Left ventricle myocardium inferior (tissue), 1 donor: ENCODE results near the gene PEX14. TPM values are rescaled to one million over a fixed set of nuclear protein-coding genes. Genes with fewer than 3 reads are reported as not detected.

Experiments used
- DNase-seq: peaks from one replicate; pipeline ENCODE4 v3.0.0-alpha.2; 2020
- H3K27ac ChIP-seq: fragments of 200-600 bp; replicated peaks from 2 replicates; pipeline ENCODE4 v1.8.0; 2021
- H3K27me3 ChIP-seq: fragments of 200-600 bp; 2 replicates; pipeline ENCODE4 v1.8.0; 2021; ENCODE audit warnings: low read depth
- H3K36me3 ChIP-seq: fragments of 200-600 bp; 2 replicates; pipeline ENCODE4 v1.8.0; 2021
- H3K4me1 ChIP-seq: fragments of 200-600 bp; 2 replicates; pipeline ENCODE4 v1.8.0; 2021
- H3K4me3 ChIP-seq: fragments of 200-600 bp; 2 replicates; pipeline ENCODE4 v1.8.0; 2021; ENCODE audit warnings: mild to moderate bottlenecking, moderate library complexity
- H3K9me3 ChIP-seq: fragments of 200-600 bp; replicated peaks from 2 replicates; pipeline ENCODE4 v1.8.0; 2021
- intact Hi-C: fragments of 100-400 bp; cut with micrococcal nuclease; formaldehyde crosslinking; loops from one replicate; pipeline ENCODE4 v1.11.0; 2022
- total RNA-seq: library from RNA; stranded (reverse); fragmentation: NEBNext Ultra II Directional; extraction: Animal tissue kit (Norgen Biotek cat#: 25700); gene quantifications from one replicate; pipeline ENCODE4 v1.2.1, GENCODE V29; 2021
- TF ChIP-seq, protein P1 (sequence below): fragments of 200-600 bp; IDR thresholded peaks from 2 replicates; pipeline ENCODE4 v1.8.0; 2021; ENCODE audit warnings: antibody characterized with exemption, mild to moderate bottlenecking, borderline replicate concordance
- donor health status: DM: no; HTN: yes; CAD: no; lungs with severe emphysema.

The PEX14 gene
- total RNA-seq, 1 donor from 2014 or later = 20.8 TPM

DNA sequence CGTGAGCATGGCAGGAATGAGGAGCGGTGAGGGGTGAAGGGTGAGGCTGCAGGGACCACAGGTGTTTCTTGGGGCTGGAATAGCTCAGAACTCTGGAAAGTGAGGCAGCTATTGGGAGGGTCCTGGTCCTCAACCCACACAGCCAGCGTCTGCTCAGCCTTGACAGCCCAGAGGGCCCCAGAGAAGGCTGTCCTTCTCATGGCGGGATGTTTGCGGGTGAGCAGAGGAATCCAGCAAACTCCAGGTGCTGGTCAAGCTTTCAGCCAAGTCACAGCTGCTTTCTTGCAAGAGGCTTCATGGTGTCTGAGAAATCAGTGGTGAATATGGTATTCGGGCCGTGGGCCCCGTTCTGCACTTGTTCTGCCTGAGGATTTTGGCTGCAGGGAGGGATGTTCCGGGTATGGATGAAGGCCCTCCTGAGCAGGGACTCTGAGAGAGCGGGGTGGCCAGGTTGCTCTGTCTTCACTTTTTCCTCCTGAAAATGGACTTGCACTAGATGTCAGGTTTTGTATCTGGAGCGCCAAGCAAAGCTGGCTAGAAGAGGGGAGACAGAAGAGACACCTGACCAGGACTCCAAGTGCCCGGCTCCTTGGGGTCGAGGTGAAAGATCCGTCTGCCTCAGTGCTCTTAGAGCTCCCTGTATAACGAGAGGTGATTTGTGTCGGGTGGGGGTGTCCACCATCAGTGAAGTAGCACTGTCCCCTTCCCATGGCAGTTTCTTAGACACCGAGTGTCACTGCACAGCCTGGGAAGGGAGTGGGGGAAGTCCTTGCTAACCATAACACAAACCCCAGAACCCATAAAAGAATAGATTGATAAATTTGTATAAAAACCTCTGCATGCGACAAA, 139.9 kb downstream of the PEX14 start:
- intact Hi-C loops = no loop called here
- TF ChIP-seq, protein P1, sequence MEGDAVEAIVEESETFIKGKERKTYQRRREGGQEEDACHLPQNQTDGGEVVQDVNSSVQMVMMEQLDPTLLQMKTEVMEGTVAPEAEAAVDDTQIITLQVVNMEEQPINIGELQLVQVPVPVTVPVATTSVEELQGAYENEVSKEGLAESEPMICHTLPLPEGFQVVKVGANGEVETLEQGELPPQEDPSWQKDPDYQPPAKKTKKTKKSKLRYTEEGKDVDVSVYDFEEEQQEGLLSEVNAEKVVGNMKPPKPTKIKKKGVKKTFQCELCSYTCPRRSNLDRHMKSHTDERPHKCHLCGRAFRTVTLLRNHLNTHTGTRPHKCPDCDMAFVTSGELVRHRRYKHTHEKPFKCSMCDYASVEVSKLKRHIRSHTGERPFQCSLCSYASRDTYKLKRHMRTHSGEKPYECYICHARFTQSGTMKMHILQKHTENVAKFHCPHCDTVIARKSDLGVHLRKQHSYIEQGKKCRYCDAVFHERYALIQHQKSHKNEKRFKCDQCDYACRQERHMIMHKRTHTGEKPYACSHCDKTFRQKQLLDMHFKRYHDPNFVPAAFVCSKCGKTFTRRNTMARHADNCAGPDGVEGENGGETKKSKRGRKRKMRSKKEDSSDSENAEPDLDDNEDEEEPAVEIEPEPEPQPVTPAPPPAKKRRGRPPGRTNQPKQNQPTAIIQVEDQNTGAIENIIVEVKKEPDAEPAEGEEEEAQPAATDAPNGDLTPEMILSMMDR = no peak
- DNase-seq = no peak
- Histone ChIP-seq H3K27me3 (no peaks in the 10 kb centered on the region), H3K27ac (no peak overlapping the region), H3K4me1 (peaks cover 26% of the 10 kb centered on the region), H3K36me3 (peaks cover 9% of the 10 kb centered on the region), H3K4me3 (no peak overlapping the region), H3K9me3 (no peaks in the 10 kb centered on the region)

DNA sequence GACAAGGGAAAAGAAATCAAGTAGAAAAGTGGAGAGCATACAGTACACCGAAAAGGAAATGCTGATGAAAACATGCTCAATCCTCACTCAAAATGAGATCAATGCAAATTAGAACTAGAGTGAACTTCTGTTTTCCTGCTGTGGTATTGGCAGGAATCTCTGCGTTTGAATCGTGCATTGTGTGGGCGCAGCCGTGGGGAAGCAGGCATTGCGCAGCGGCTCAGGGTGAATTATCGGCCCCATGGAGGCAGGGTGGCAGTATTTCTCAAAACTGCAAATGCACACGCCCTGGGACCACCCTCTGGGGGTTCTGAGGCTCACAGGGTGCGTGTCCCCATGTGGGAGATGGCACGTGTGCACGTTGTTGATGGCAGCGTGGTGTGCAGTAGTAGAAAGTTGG, 140.6 kb downstream of the PEX14 start:
- intact Hi-C loops = no loop called here
- TF ChIP-seq, protein P1 = no peak
- H3K27me3 ChIP-seq = no peaks in the 10 kb centered on the region
- H3K27ac ChIP-seq = no peak overlapping the region
- no peak for DNase-seq
- H3K4me1 ChIP-seq = peaks cover 26% of the 10 kb centered on the region
- no peak overlapping the region for H3K4me3 ChIP-seq
- H3K9me3 ChIP-seq = no peaks in the 10 kb centered on the region
- peaks cover 9% of the 10 kb centered on the region for H3K36me3 ChIP-seq

DNA sequence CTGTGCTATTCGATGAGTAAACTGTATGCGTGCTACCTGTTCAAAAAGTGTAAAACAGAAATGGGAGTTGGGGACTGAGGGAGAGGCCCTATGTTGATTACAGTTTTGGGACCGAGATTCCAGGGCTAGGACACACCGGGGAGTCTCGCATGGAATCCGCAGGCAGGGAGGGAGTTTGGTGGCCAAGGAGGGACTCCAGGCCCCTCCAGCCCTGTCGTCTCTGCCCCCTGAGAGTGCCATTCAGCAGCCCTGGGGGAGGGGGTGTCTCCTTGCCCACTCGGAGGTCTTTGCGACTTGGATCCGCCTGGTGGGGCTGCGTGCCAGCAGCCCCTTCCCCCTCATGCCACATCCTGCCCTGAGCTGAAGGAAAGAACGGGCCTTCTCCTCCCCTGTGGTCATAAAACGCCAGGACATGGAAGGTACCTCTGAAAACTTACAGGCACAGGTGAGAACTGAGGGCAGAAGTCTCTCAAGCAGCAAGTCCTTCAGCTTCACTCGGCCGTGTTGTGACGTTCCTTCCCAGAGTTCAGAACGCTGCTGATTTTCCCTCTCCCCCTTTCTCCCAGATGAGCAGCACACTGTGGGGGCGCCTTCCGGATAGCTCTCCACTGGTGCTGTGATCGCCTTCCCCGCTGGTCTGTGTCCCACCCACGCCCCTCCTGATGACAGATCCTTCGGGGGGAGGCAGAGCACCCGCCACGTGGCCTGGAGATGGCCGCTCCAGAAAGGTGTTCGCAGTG, 141.4 kb downstream of the PEX14 start:
- intact Hi-C loops = no loop called here
- Histone ChIP-seq H3K4me3 (no peak overlapping the region), H3K36me3 (peaks cover 9% of the 10 kb centered on the region), H3K4me1 (peaks cover 18% of the 10 kb centered on the region), H3K9me3 (no peaks in the 10 kb centered on the region), H3K27me3 (no peaks in the 10 kb centered on the region), H3K27ac (no peak overlapping the region)
- TF ChIP-seq, protein P1 = no peak
- no peak for DNase-seq

DNA sequence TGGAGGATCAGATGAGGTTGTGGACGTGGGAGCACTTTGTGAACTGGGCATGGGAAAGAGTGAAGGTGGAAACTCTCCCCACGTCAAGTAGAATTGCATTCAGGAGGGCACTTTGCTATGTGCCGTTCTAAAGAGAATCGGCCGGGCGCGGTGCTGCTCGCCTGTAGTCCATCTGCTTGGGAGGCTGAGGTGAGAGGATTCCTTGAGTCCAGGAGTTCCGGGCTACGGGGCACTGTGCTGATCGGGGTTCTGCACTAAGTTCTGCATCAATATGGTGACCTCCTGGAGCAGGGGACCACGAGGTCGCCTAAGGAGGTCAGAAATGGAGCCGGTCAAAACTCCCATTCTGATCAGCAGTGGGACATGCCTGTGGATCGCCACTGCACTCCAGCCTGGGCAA, 141.9 kb downstream of the PEX14 start:
- H3K27me3 ChIP-seq = no peaks in the 10 kb centered on the region
- TF ChIP-seq, protein P1 = no peak
- no peak overlapping the region for H3K27ac ChIP-seq
- H3K9me3 ChIP-seq = no peaks in the 10 kb centered on the region
- H3K4me1 ChIP-seq = peaks cover 12% of the 10 kb centered on the region
- H3K36me3 ChIP-seq = peaks cover 13% of the 10 kb centered on the region
- no peak for DNase-seq
- intact Hi-C loops = no loop called here
- H3K4me3 ChIP-seq = no peak overlapping the region

DNA sequence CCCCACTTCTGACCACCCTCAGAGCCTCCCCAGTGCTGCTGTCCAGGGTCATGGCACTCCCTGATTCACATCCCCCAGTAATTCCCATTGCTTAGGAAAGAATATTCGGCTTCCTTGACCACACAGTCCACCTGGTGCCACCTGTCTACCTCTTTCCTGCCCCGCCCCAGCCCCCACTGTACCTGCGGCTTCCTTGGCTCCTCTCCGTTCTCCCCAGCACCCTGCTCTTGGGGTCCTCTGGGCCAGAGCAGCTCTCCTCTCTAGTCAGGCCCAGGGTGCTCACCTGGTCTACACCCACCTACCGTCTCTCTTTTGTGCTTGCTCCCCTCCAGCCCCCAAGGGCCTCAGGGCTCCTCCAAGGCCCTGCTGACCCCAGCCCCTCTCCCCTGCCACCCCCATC, 142.6 kb downstream of the PEX14 start:
- peaks cover 6% of the 10 kb centered on the region for H3K4me1 ChIP-seq
- no peak overlapping the region for H3K27ac ChIP-seq
- TF ChIP-seq, protein P1 = no peak
- H3K4me3 ChIP-seq = no peak overlapping the region
- DNase-seq = no peak
- no peaks in the 10 kb centered on the region for H3K27me3 ChIP-seq
- intact Hi-C loops = no loop called here
- H3K36me3 ChIP-seq = peaks cover 16% of the 10 kb centered on the region
- no peaks in the 10 kb centered on the region for H3K9me3 ChIP-seq
